ENCODE results near the gene LRRC18.

DNA sequence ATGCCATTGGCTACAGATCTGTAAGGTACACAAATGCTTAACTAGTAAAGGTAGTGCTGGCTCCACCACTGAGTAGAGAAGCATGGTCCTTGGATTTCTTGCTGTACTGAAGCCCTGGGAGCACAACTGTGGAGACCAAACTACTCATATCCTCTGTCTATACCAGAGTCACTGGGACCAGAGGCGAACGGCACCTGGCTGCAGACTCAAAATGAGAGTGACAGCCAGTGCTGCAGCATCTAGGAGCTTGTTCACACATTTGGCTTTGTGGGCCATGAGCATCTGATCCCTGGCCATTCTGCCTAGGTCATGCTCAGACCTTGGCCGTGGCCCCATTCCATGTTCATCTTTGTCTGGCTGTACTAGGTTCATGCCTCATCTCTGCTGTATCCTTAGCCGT lies 31.9 kb downstream of the LRRC18 start:
- no peak for TF ChIP-seq POLR2A (IDR thresholded peaks at IDR 0.05)
- TF ChIP-seq, protein P1, sequence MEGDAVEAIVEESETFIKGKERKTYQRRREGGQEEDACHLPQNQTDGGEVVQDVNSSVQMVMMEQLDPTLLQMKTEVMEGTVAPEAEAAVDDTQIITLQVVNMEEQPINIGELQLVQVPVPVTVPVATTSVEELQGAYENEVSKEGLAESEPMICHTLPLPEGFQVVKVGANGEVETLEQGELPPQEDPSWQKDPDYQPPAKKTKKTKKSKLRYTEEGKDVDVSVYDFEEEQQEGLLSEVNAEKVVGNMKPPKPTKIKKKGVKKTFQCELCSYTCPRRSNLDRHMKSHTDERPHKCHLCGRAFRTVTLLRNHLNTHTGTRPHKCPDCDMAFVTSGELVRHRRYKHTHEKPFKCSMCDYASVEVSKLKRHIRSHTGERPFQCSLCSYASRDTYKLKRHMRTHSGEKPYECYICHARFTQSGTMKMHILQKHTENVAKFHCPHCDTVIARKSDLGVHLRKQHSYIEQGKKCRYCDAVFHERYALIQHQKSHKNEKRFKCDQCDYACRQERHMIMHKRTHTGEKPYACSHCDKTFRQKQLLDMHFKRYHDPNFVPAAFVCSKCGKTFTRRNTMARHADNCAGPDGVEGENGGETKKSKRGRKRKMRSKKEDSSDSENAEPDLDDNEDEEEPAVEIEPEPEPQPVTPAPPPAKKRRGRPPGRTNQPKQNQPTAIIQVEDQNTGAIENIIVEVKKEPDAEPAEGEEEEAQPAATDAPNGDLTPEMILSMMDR (IDR thresholded peaks at IDR 0.05), result no peak

Measured in lower leg skin (tissue), 3 donors.